A549 (cell line): ENCODE measurements around the gene LHX4. TPM values are rescaled to one million over a fixed set of nuclear protein-coding genes. Genes with fewer than 3 reads are reported as not detected.

ENCODE experiments used
- ATAC-seq, 2 experiments: fragments of 200-7000 bp in 1 of 2; fragments of >200 bp in 1 of 2; cut with Nextera tagmentation in 1 of 2; cut with Tn5 transposase in 1 of 2; 3 replicates each; pipeline versions ENCODE4 v1.8.0 to v1.9.1; 2018 to 2020; ENCODE audit warnings: mild to moderate bottlenecking in 1 of 2, moderate library complexity in 1 of 2
- CTCF ChIA-PET: fragments of 300-600 bp; sonication (Branson Sonifier 250); formaldehyde crosslinking; extraction: SDS; loops from one replicate; lab custom pipeline; 2021; ENCODE audit warnings: antibody characterized with exemption, inconsistent platforms; lab: Yijun Ruan, JAX
- POLR2A ChIA-PET: fragments of 350-600 bp; formaldehyde crosslinking; extraction: SDS; loops from one replicate; lab custom pipeline; 2021; ENCODE audit warnings: antibody characterized with exemption, inconsistent platforms; lab: Yijun Ruan, JAX
- DNase-seq, 2 experiments: peaks; one replicate each; pipeline versions ENCODE4 v3.0.0 to v3.0.0-alpha.2; 2011 to 2016; ENCODE audit warnings: low read depth in 1 of 2, low spot score in 1 of 2
- FAIRE-seq: peaks from 2 replicates; lab custom pipeline; 2011; peaks lifted over from hg19 to GRCh38; lab: Jason Lieb, UNC
- H3K27ac ChIP-seq, 2 experiments: fragments of >200 bp; sonication (Bioruptor Twin); formaldehyde crosslinking; 3 replicates each; pipeline ENCODE4 v1.5.1; 2016 to 2017
- H3K4me1 ChIP-seq: fragments of >200 bp; sonication (Bioruptor Twin); formaldehyde crosslinking; 3 replicates; pipeline ENCODE4 v1.6.1; 2016
- H3K4me2 ChIP-seq: fragments of >200 bp; sonication (Bioruptor Twin); formaldehyde crosslinking; 3 replicates; pipeline ENCODE4 v1.6.1; 2016
- H3K4me3 ChIP-seq: fragments of >200 bp; sonication (Bioruptor Twin); formaldehyde crosslinking; 3 replicates; pipeline ENCODE4 v1.5.1; 2016
- H3K9me3 ChIP-seq: fragments of >200 bp; sonication (Bioruptor Twin); formaldehyde crosslinking; 3 replicates; pipeline ENCODE4 v1.6.1; 2016
- CBX8 ChIP-seq: fragments of 200-600 bp; sonication (generic); IDR thresholded peaks from 2 replicates; pipeline ENCODE4 v1.6.1; 2016
- CHD2 ChIP-seq: fragments of 150-350 bp; IDR thresholded peaks from 2 replicates; pipeline ENCODE4 v1.6.1; 2014; ENCODE audit warnings: low read length; ENCODE audit not compliant: partially characterized antibody
- CHD4 ChIP-seq: fragments of 200-600 bp; sonication (generic); IDR thresholded peaks from 2 replicates; pipeline ENCODE4 v1.6.1; 2016; ENCODE audit warnings: antibody characterized with exemption, mild to moderate bottlenecking, borderline replicate concordance
- EHMT2 ChIP-seq: fragments of 200-600 bp; sonication (generic); IDR thresholded peaks from 2 replicates; pipeline ENCODE4 v1.6.1; 2016; ENCODE audit warnings: antibody characterized with exemption, low read depth, mild to moderate bottlenecking, moderate library complexity
- EP300 ChIP-seq, 2 experiments: fragments of >200 bp; sonication (Bioruptor Twin); formaldehyde crosslinking; IDR thresholded peaks; 2 replicates in 1 of 2; 3 replicates in 1 of 2; pipeline ENCODE4 v1.6.1; 2016 to 2017
- FOSB ChIP-seq: fragments of 250-450 bp; sonication (Bioruptor Pico); IDR thresholded peaks from 2 replicates; pipeline ENCODE4 v1.5.0; 2020; ENCODE audit warnings: mild to moderate bottlenecking, moderate library complexity
- GATA3 ChIP-seq: IDR thresholded peaks from 2 replicates; pipeline ENCODE4 v1.6.1; 2012; ENCODE audit warnings: borderline replicate concordance
- JUN ChIP-seq, 2 experiments: fragments of >200 bp; sonication (Bioruptor Twin); formaldehyde crosslinking; IDR thresholded peaks; 2 replicates in 1 of 2; 3 replicates in 1 of 2; pipeline ENCODE4 v1.6.1; 2016 to 2017
- JUNB ChIP-seq: fragments of >200 bp; sonication (Bioruptor Twin); formaldehyde crosslinking; IDR thresholded peaks from 2 replicates; pipeline ENCODE4 v1.6.1; 2016
- MAFK ChIP-seq: fragments of 450-650 bp; IDR thresholded peaks from 2 replicates; pipeline ENCODE4 v1.6.1; 2014; ENCODE audit not compliant: partially characterized antibody
- NFE2L2 ChIP-seq: fragments of 150-350 bp; conservative IDR thresholded peaks from 2 replicates; pipeline ENCODE4 v1.6.1; 2014; ENCODE audit warnings: low read length
- NR3C1 ChIP-seq: fragments of >200 bp; sonication (Bioruptor Twin); formaldehyde crosslinking; IDR thresholded peaks from 3 replicates; pipeline ENCODE4 v1.6.1; 2017
- PHF8 ChIP-seq: fragments of 200-600 bp; sonication (generic); IDR thresholded peaks from 2 replicates; pipeline ENCODE4 v1.6.1; 2016; ENCODE audit warnings: low read depth, mild to moderate bottlenecking, antibody characterized with exemption, moderate library complexity, borderline replicate concordance
- POLR2A ChIP-seq: IDR thresholded peaks from 2 replicates; pipeline ENCODE4 v1.6.1; 2012; ENCODE audit warnings: mild to moderate bottlenecking, low read length
- RARB ChIP-seq: fragments of 250-450 bp; sonication (Bioruptor Pico); IDR thresholded peaks from 2 replicates; pipeline ENCODE4 v1.8.0; 2021; ENCODE audit warnings: mild to moderate bottlenecking, moderate library complexity
- RFX5 ChIP-seq: fragments of 450-650 bp; IDR thresholded peaks from 2 replicates; pipeline ENCODE4 v1.7.1; 2014; ENCODE audit warnings: antibody characterized with exemption, mild to moderate bottlenecking, moderate library complexity
- RNF2 ChIP-seq: fragments of 200-600 bp; sonication (generic); IDR thresholded peaks from 2 replicates; pipeline ENCODE4 v1.6.1; 2016; ENCODE audit warnings: low read depth, mild to moderate bottlenecking, antibody characterized with exemption, moderate library complexity, borderline replicate concordance
- SMC3 ChIP-seq: fragments of >200 bp; sonication (Bioruptor Twin); formaldehyde crosslinking; IDR thresholded peaks from 3 replicates; pipeline ENCODE4 v1.6.1; 2018; ENCODE audit warnings: inconsistent platforms
- TP53 ChIP-seq: fragments of 250-450 bp; sonication (Bioruptor Pico); IDR thresholded peaks from 2 replicates; pipeline ENCODE4 v1.5.0; 2021; ENCODE audit warnings: mild to moderate bottlenecking, moderate library complexity
- ZC3H11A ChIP-seq: fragments of 450-650 bp; IDR thresholded peaks from 2 replicates; pipeline ENCODE4 v1.6.1; 2014; ENCODE audit warnings: antibody characterized with exemption, mild to moderate bottlenecking
- WGBS: methylation state at CpG from one replicate; pipeline ENCODE4 v1.1.6; 2017; ENCODE audit errors: missing lambda C conversion rate; 5-methylcytosine and 5-hydroxymethylcytosine counted together
- polyA minus RNA-seq: library from RNA; depleted of rRNA, polyadenylated mRNA; stranded (reverse); fragments of >200 nt; gene quantifications from 2 replicates; pipeline ENCODE4 v1.2.3, GENCODE V29; 2011; rRNA and poly(A)+ RNA removed
- polyA plus RNA-seq, 4 experiments: library from polyadenylated mRNA; depleted of rRNA in 3 of 4; stranded (reverse); fragments of >200 nt; fragmentation: RNase III in 1 of 4; extraction: RNeasy Plus Mini Kit Qiagen cat#74134 plus additional on column Dnase treatment in 1 of 4; gene quantifications; 2 replicates in 3 of 4; 3 replicates in 1 of 4; pipeline ENCODE4 v1.2.3, GENCODE V29; 2011 to 2017
- TF ChIP-seq, protein P1 (sequence below): IDR thresholded peaks from 2 replicates; pipeline ENCODE4 v1.6.1; 2012
- TF ChIP-seq, protein P2 (sequence below): IDR thresholded peaks from 2 replicates; pipeline ENCODE4 v1.6.1; 2012; ENCODE audit warnings: low read depth, borderline replicate concordance
- TF ChIP-seq, protein P3 (sequence below): fragments of >200 bp; sonication (Bioruptor Twin); formaldehyde crosslinking; IDR thresholded peaks from 3 replicates; pipeline ENCODE4 v1.5.1; 2016
- TF ChIP-seq, protein P4 (sequence below): IDR thresholded peaks from 2 replicates; pipeline ENCODE4 v1.6.1; 2012

The LHX4 gene
- 0.80 and 0.95 TPM in 2 replicates for polyA plus RNA-seq (2011; rRNA removed)
- 0.44 and 0.56 TPM in 2 replicates for polyA plus RNA-seq (2012; cell fraction: cytosol; rRNA removed)
- 1.6 and 2.4 TPM in 2 replicates for polyA plus RNA-seq (2012; cell fraction: nucleus; rRNA removed)
- polyA plus RNA-seq (2017; fragmentation: RNase III; extraction: RNeasy Plus Mini Kit Qiagen cat#74134 plus additional on column Dnase treatment): 0.62 to 0.79 TPM (median 0.62 TPM) in 3 replicates
- polyA minus RNA-seq: 1.3 and 1.4 TPM in 2 replicates

DNA sequence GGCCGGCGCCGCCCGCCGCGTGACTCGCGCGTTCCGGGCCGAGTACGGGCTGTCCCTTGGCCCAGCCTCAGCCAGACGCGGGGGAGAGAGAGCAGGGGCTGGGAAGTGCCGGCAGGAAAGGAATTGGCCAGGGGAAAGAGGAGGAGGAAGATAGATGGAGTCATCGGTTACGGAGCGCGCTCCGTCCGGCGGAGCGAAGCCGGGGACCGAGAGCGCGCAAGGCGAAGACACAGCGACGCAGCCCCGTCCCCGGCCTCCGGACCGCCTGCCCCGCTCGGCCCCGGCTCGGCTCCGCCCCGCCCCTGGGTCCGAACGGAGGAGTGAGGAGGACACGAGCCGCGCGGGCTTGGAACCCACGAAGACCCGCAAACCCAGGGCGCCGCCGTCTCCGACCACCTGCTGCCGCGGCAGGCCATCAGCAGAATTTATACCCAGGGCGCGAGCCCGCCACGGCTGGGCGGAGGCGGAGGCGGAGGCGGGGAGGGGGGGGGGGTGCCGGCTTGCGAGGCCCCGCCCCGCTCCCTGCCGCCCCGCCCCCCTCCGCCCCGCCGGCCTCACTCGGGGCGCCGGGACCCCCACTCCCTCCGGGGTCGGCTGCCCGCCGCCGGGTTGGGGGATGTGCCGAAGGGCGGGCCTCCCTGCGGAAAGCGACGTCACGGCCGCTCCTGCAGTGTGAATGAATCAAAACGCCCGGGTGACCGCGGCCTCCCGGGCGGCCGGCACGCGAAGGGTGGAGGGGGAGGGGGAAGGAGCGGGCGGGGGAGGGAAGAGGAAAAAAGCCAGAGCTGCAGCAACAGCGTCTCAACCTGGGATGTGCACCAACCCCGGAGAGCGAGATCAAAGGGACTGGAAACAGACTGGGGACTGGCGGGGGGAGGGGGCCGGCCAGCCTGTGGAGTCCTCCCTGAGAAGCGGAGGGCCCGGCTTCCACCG is at the start of gene LHX4:
LHX4 (plus strand) TSS at position 782 of the 933 bp plus-strand sequence. CDS start 266 bp downstream, outside the sequence.
- CTCF ChIA-PET: interaction anchor here (0.6 to 5.8 kb wide), 6 partner anchors 13 to 252 kb away, joined by 3 to 40 read pairs (median 14); no protein-coding TSS in a partner anchor
- peak; percentile 54 to 58 for ATAC-seq
- POLR2A ChIA-PET: interaction anchor here (0.8 to 1.4 kb wide), 3 partner anchors 8 to 272 kb away, joined by 3 to 4 read pairs (median 3); partner anchors contain the start of genes ACBD6 and QSOX1
- no peak for FAIRE-seq
- Histone ChIP-seq H3K27ac (peak within 1 kb of the TSS; percentile 69 to 87), H3K4me1 (peaks cover 4% of the 10 kb centered on the region; the same call in 2 of the 3 replicates), H3K4me3 (peak within 1 kb of the TSS; percentile 70)
- TF ChIP-seq, protein P1, sequence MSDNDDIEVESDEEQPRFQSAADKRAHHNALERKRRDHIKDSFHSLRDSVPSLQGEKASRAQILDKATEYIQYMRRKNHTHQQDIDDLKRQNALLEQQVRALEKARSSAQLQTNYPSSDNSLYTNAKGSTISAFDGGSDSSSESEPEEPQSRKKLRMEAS: peak; percentile 59
- TF ChIP-seq JUN (IDR thresholded peaks at IDR 0.05) (0 out of 5 replicates have a peak, but pooled peaks of 1 of the 2 experiments have one; percentile 39), JUNB (no peak), POLR2A (peak; percentile 39), RNF2 (peak; percentile 67; the same call in 1 of the 2 replicates), PHF8 (peak; percentile 16; the same call in 1 of the 2 replicates), TP53 (CRISPR knock-in tag) (no peak), MAFK (no peak)
- TF ChIP-seq, protein P2, sequence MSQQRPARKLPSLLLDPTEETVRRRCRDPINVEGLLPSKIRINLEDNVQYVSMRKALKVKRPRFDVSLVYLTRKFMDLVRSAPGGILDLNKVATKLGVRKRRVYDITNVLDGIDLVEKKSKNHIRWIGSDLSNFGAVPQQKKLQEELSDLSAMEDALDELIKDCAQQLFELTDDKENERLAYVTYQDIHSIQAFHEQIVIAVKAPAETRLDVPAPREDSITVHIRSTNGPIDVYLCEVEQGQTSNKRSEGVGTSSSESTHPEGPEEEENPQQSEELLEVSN: no peak
- TF ChIP-seq, all 56 proteins: peak for 5
- DNase-seq: peak; percentile 76 to 85
- under 1% methylated on average over 28 of the region's 105 CpGs for WGBS
- Histone ChIP-seq H3K9me3 (no peaks in the 10 kb centered on the region), H3K4me2 (peak within 1 kb of the TSS; percentile 97)

DNA sequence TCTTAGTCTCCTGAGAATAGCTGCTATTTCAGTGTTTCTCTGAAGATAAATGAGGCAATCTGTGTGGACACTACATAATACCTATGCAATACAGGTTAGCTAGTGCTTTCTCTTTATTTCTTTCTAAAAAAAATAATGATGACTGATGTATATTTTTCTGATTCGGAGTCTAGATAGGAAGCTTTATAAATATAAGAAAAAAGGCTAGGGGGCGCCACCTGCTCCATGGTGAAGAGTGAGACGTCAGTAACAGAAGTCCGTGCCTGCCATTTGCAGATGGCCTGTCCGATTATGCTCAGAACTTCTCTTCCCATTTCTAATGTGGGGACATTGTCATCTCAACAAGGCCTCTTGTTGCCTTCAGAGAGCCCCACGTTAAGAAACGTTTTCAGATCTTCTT is 49.0 kb upstream of the LHX4 start:
- Histone ChIP-seq H3K4me1 (no peaks in the 10 kb centered on the region), H3K4me2 (no peak overlapping the region), H3K9me3 (no peaks in the 10 kb centered on the region), H3K27ac (no peak overlapping the region), H3K4me3 (no peak overlapping the region)
- ChIA-PET POLR2A (no interaction called here), CTCF (interaction anchor here (0.8 to 9.0 kb wide), 13 partner anchors 13 to 367 kb away, joined by 3 to 132 read pairs (median 12); partner anchors contain the start of gene QSOX1)
- FAIRE-seq (no peak), ATAC-seq (no peak), DNase-seq (peak in 1 of 2 experiments; percentile 36)
- 65% methylated on average over 7 of the region's 7 CpGs for WGBS
- TF ChIP-seq CBX8 (no peak), MAFK (peak; percentile 77)
- TF ChIP-seq, protein P3, sequence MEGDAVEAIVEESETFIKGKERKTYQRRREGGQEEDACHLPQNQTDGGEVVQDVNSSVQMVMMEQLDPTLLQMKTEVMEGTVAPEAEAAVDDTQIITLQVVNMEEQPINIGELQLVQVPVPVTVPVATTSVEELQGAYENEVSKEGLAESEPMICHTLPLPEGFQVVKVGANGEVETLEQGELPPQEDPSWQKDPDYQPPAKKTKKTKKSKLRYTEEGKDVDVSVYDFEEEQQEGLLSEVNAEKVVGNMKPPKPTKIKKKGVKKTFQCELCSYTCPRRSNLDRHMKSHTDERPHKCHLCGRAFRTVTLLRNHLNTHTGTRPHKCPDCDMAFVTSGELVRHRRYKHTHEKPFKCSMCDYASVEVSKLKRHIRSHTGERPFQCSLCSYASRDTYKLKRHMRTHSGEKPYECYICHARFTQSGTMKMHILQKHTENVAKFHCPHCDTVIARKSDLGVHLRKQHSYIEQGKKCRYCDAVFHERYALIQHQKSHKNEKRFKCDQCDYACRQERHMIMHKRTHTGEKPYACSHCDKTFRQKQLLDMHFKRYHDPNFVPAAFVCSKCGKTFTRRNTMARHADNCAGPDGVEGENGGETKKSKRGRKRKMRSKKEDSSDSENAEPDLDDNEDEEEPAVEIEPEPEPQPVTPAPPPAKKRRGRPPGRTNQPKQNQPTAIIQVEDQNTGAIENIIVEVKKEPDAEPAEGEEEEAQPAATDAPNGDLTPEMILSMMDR: peak; percentile 44

DNA sequence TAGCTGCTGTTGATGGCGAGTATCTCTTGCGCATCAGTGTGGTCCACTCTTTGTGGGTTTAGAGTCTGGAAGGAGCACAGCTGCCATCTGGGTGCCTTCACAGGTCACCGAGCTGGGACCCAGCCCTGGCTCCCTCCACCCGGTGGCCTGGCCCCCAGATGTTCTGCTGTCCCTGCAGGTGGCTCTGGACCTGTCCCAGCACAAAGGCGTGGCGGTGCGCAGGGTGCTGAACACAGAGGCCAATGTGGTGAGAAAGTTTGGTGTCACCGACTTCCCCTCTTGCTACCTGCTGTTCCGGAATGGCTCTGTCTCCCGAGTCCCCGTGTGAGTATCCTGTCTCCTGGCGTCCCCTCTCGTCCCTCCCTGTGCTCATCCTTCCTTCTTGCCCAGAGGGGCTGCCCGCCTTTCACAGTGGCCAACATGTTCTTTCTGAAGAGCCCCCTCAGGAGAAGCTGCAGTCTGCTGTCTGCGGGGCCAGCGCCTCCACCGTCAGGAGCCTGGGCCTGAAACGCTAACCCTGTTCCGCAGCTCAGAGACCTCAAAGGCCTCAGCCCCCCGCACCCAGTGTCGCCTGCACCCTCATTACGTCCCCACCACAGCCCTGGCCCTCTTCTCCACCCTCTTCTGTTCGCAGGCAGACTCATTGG is 47.9 kb upstream of the LHX4 start:
- 95% methylated on average over 22 of the region's 23 CpGs for WGBS
- ChIA-PET CTCF (interaction anchor here (0.6 to 9.0 kb wide), 12 partner anchors 8 to 476 kb away, joined by 3 to 132 read pairs (median 3); partner anchors contain the start of gene QSOX1), POLR2A (no interaction called here)
- Histone ChIP-seq H3K9me3 (no peaks in the 10 kb centered on the region), H3K4me3 (no peak overlapping the region), H3K4me2 (no peak overlapping the region), H3K27ac (no peak overlapping the region), H3K4me1 (no peaks in the 10 kb centered on the region)
- FAIRE-seq (no peak), ATAC-seq (no peak), DNase-seq (no peak)
- TF ChIP-seq, protein P4, sequence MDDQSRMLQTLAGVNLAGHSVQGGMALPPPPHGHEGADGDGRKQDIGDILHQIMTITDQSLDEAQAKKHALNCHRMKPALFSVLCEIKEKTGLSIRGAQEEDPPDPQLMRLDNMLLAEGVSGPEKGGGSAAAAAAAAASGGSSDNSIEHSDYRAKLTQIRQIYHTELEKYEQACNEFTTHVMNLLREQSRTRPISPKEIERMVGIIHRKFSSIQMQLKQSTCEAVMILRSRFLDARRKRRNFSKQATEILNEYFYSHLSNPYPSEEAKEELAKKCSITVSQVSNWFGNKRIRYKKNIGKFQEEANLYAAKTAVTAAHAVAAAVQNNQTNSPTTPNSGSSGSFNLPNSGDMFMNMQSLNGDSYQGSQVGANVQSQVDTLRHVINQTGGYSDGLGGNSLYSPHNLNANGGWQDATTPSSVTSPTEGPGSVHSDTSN: no peak
- no peak for TF ChIP-seq NR3C1
- TF ChIP-seq CHD4: no peak
- no peak for TF ChIP-seq EHMT2
- TF ChIP-seq, protein P1: no peak
- TF ChIP-seq JUNB: no peak
- TF ChIP-seq SMC3: no peak
- TF ChIP-seq EP300 (IDR thresholded peaks at IDR 0.05): no peak
- no peak for TF ChIP-seq RARB
- TF ChIP-seq CBX8: no peak
- no peak for TF ChIP-seq CHD2
- TF ChIP-seq FOSB (CRISPR knock-in tag): no peak
- no peak for TF ChIP-seq RFX5
- no peak for TF ChIP-seq NFE2L2
- no peak for TF ChIP-seq ZC3H11A
- no peak for TF ChIP-seq JUN (IDR thresholded peaks at IDR 0.05)
- no peak for TF ChIP-seq GATA3
- TF ChIP-seq, all 56 proteins: peak for 0
